Articular chondrocyte of knee joint (primary cell): ENCODE measurements around the gene C10orf143. TPM values are rescaled to one million over a fixed set of nuclear protein-coding genes. Genes with fewer than 3 reads are reported as not detected.

ENCODE experiments used
- total RNA-seq: library from RNA; depleted of rRNA; stranded (reverse); fragments of >200 nt; gene quantifications from 2 replicates; pipeline ENCODE4 v1.2.3, GENCODE V29; 2012

C10orf143 gene
- 2.5 and 2.7 TPM in 2 replicates for total RNA-seq

DNA sequence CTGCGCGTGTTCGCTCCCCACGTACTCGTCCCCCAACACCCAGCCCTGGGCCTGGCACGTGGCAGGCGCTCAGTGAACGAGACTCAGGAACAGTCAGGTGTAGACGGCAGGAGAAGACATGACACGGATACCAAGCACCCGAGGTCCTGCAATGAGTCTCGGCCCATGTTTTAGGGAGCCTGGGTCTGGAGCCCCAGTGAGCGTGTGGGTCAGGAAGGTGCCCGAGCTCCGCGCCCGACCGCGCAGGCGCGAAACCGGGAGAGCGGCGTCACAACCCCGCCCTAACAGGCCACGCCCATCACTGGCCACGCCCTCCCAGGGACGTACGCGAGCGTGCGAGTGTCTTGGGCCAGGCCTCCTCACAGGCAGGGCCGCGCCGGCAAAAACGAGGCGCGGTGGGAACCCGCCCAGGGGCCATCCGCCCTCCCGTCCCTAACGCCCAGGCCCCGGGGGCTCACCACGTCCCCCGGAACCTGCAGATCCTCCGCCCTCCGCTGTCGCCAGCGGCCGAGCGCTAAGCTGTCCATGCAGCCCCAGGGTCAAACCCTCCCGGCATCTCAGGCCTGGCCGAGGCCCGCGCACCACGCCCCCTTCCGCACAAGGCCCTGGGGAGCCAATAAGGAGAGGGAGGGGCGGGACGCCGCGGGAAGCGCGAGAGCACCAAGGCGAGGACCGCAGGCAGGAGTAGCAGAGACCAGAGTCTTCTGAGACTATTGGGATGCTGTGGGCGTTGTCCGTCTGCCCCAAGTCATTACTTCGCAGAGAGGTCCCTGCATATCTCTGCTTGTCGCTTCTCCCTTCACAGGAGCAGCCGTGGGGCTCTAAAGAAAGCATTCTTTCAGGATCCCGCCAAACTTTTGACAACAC lies at the start of gene C10orf143:
TSS of gene C10orf143 (minus strand) at position 585 of the 867 bp plus-strand sequence. CDS start at position 527, 58 bp downstream.

GRCh38 chr10:130136226-130137089 lies 25.8 kb upstream of the C10orf143 start, which contains the start of gene GLRX3:
Gene GLRX3, plus strand, starts transcription at chr10:130136391. Its CDS starts 30 bp downstream, at chr10:130136421.

Other genes starting within 250 kb of the C10orf143 start
- gene EBF3, start 146.6 kb downstream of the C10orf143 start, total RNA-seq: 8.4 and 12.9 TPM in 2 replicates
- gene GLRX3, start 25.6 kb upstream of the C10orf143 start, total RNA-seq: 79.1 and 101 TPM in 2 replicates